ENCODE results near the gene TMEM140.
"Not testable (repeated sequence)": the region's sequence is repeated elsewhere in the genome, so short reads cannot be mapped to it uniquely, and the experiment has no call there.

Gene TMEM140

DNA sequence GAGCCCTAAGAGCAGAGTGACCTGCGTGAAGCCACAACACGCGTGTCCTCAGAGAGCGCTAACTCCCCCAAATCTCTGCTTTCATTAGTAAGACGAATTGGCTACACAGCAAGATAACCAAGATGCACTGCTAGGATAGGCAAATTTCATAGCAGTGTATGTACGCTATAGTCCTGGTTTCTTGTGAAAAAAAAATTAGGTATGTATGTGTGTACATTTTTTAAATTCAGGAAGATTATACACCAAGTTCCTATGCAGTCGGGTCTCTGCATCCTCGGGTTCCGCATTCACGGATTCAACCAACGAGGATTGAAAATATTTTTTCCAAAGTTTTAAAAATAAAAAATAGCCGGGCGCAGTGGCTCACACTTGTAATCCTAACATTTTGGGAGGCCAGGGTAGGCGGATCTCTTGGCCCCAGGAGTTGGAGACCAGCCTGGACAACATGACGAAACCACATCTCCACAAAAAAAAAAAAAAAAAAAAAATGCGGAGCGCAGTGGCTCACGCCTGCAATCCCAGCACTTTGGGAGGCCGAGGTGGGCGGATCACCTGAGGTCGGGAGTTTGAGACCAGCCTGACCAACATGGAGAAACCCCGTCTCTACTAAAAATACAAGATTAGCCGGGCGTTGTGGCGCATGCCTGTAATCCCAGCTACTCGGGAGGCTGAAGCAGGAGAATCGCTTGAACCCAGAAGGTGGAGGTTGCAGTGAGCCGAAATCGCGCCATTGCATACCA lies 64.2 kb downstream of the TMEM140 start:
- H3K36me3 ChIP-seq (ENCODE audit: control insufficient read depth, insufficient read depth, low read length); H3K9me3 ChIP-seq (ENCODE audit: control insufficient read depth, low read length); H3K4me1 ChIP-seq (ENCODE audit: control insufficient read depth, insufficient read depth, low read length); H3K27me3 ChIP-seq (ENCODE audit: control insufficient read depth, insufficient read depth, low read length, poor library complexity, severe bottlenecking); H3K27ac ChIP-seq (ENCODE audit: insufficient read depth, low read depth, low read length, poor library complexity, severe bottlenecking): not testable (repeated sequence)
- peak overlapping the region; percentile 80 for H3K4me3 ChIP-seq (ENCODE audit: insufficient read depth, low read depth, low read length)
- WGBS, 2 experiments = 69 to 75% methylated on average over 27 to 29 of the region's 30 CpGs

DNA sequence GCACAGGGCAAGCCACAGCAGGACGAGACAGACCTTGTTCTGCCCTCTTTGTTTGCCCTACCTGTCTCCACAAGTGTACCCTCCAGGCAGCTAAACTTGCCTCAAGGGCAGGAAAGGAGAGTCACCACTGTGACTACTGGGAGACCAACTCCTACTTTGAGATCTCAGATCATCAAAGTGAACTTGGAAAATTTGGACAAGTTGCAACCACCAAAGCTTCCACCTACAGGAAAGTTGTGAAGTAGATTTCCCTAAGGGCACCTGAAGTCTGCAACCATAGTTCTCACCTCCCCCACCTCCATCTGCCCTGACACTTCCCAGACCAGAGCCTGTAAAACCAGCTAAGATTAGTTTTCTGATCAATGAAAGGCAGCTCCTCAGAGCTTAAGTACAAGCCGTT lies 66.0 kb downstream of the TMEM140 start:
- no peaks in the 10 kb centered on the region for H3K4me1 ChIP-seq (ENCODE audit: control insufficient read depth, insufficient read depth, low read length)
- no peak overlapping the region for H3K27ac ChIP-seq (ENCODE audit: insufficient read depth, low read depth, low read length, poor library complexity, severe bottlenecking)
- H3K4me3 ChIP-seq (ENCODE audit: insufficient read depth, low read depth, low read length) = no peak overlapping the region
- no peaks in the 10 kb centered on the region for H3K36me3 ChIP-seq (ENCODE audit: control insufficient read depth, insufficient read depth, low read length)
- H3K27me3 ChIP-seq (ENCODE audit: control insufficient read depth, insufficient read depth, low read length, poor library complexity, severe bottlenecking) = peaks cover 10% of the 10 kb centered on the region
- H3K9me3 ChIP-seq (ENCODE audit: control insufficient read depth, low read length) = no peaks in the 10 kb centered on the region
- WGBS, 2 experiments = 79 to 82% methylated on average over 2 of the region's 2 CpGs

DNA sequence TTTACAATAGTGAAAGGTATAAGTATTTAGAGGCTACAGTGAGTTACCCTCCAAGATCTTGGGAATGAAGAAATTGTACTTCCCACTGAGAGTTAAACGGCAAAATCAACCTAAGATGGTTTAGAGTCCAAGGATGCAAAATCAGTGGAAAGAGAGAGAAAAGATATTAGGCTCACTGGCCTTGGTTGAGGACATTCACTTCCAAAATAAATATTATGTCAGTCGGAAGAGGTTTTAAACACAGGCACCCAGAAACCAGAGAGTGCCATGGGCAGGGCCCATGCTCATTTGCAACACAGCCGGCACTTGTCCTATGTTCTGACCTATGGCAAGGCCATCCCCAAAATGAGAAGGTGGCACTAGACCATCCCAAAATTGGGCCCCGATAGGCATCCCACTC lies 67.3 kb downstream of the TMEM140 start:
- Histone ChIP-seq H3K9me3 (ENCODE audit: control insufficient read depth, low read length) (no peaks in the 10 kb centered on the region), H3K36me3 (ENCODE audit: control insufficient read depth, insufficient read depth, low read length) (no peaks in the 10 kb centered on the region), H3K4me1 (ENCODE audit: control insufficient read depth, insufficient read depth, low read length) (no peaks in the 10 kb centered on the region), H3K27me3 (ENCODE audit: control insufficient read depth, insufficient read depth, low read length, poor library complexity, severe bottlenecking) (peaks cover 10% of the 10 kb centered on the region), H3K27ac (ENCODE audit: insufficient read depth, low read depth, low read length, poor library complexity, severe bottlenecking) (no peak overlapping the region), H3K4me3 (ENCODE audit: insufficient read depth, low read depth, low read length) (no peak overlapping the region)
- 92 to 94% methylated on average over 4 of the region's 4 CpGs for WGBS, 2 experiments

DNA sequence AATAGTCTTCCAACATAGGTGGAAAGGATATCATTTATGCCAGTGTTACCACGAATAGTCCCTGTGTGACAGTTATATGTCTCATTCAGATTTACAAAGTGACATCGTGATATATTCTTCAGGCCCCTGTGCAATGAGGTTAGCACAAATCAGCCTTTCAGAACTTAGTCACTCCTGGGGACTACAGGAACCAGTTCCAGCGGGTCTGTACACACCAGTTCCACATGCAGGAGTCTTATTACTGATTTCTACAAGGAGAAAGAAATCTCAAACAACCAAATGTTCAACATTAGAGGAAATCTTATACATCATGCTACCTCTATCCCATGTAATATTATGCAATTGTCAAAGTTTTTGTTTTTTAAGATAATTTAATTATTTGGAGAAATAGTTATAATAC lies 67.8 kb downstream of the TMEM140 start:
- Histone ChIP-seq H3K36me3 (ENCODE audit: control insufficient read depth, insufficient read depth, low read length) (no peaks in the 10 kb centered on the region), H3K4me3 (ENCODE audit: insufficient read depth, low read depth, low read length) (no peak overlapping the region), H3K9me3 (ENCODE audit: control insufficient read depth, low read length) (no peaks in the 10 kb centered on the region), H3K27ac (ENCODE audit: insufficient read depth, low read depth, low read length, poor library complexity, severe bottlenecking) (no peak overlapping the region), H3K27me3 (ENCODE audit: control insufficient read depth, insufficient read depth, low read length, poor library complexity, severe bottlenecking) (peaks cover 5% of the 10 kb centered on the region), H3K4me1 (ENCODE audit: control insufficient read depth, insufficient read depth, low read length) (no peaks in the 10 kb centered on the region)
- WGBS, 2 experiments = 84 to 97% methylated on average over 3 of the region's 3 CpGs
